GM06990 (cell line): ENCODE results near the gene SH3RF2.

Experiments
- DNase-seq: peaks from one replicate; pipeline ENCODE4 v3.0.0-alpha.2; 2011; ENCODE audit not compliant: insufficient read length; ENCODE audit errors: extremely low read depth
- H3K27me3 ChIP-seq: replicated peaks from 2 replicates; pipeline ENCODE4 v1.6.0; 2011; ENCODE audit warnings: low read length; ENCODE audit not compliant: control insufficient read depth, insufficient read depth
- H3K36me3 ChIP-seq: 2 replicates; pipeline ENCODE4 v1.5.1; 2011; ENCODE audit warnings: low read length; ENCODE audit not compliant: control insufficient read depth, insufficient read depth
- H3K4me3 ChIP-seq: replicated peaks from 2 replicates; pipeline ENCODE4 v1.5.1; 2011; ENCODE audit warnings: low read depth, mild to moderate bottlenecking, control low read depth, low read length
- CTCF ChIP-seq: IDR thresholded peaks from 2 replicates; pipeline ENCODE4 v1.5.1; 2011; ENCODE audit warnings: low read length, control low read depth, mild to moderate bottlenecking, inconsistent platforms; ENCODE audit not compliant: insufficient read depth, poor library complexity, severe bottlenecking

SH3RF2 gene

GRCh38 chr5:145917288-145917687 lies 19.1 kb upstream of the SH3RF2 start:
- no peak for DNase-seq
- Histone ChIP-seq H3K4me3 (no peak overlapping the region), H3K36me3 (no peaks in the 10 kb centered on the region), H3K27me3 (peaks cover 1% of the 10 kb centered on the region)
- TF ChIP-seq CTCF: no peak

GRCh38 chr5:145918397-145918796 lies 18.0 kb upstream of the SH3RF2 start:
- Histone ChIP-seq H3K4me3 (no peak overlapping the region), H3K36me3 (no peaks in the 10 kb centered on the region), H3K27me3 (peaks cover 1% of the 10 kb centered on the region)
- DNase-seq: no peak
- TF ChIP-seq CTCF: no peak

GRCh38 chr5:145919413-145919812 lies 17.0 kb upstream of the SH3RF2 start:
- DNase-seq: no peak
- Histone ChIP-seq H3K36me3 (no peaks in the 10 kb centered on the region), H3K4me3 (no peak overlapping the region), H3K27me3 (peaks cover 1% of the 10 kb centered on the region)
- TF ChIP-seq CTCF: no peak

- Histone ChIP-seq H3K36me3 (no peaks in the 10 kb centered on the region), H3K27me3 (peaks cover 1% of the 10 kb centered on the region), H3K4me3 (no peak overlapping the region)
- DNase-seq: no peak
- TF ChIP-seq CTCF: no peak
Observed at GRCh38 chr5:145920542-145921210, 15.7 kb upstream of the SH3RF2 start.

GRCh38 chr5:145921211-145921610 lies 15.2 kb upstream of the SH3RF2 start:
- no peak for DNase-seq

More at GRCh38 chr5:145921211-145921610, 15.2 kb upstream of the SH3RF2 start:
- Histone ChIP-seq H3K4me3 (no peak overlapping the region), H3K27me3 (peaks cover 1% of the 10 kb centered on the region), H3K36me3 (no peaks in the 10 kb centered on the region)
- no peak for TF ChIP-seq CTCF
